ENCODE measurements around the gene SUN2. TPM values are rescaled to one million over a fixed set of nuclear protein-coding genes. Genes with fewer than 3 reads are reported as not detected.

The SUN2 gene
- total RNA-seq, 3 donors from 2014 or later: 173 to 577 (median 266) TPM

DNA sequence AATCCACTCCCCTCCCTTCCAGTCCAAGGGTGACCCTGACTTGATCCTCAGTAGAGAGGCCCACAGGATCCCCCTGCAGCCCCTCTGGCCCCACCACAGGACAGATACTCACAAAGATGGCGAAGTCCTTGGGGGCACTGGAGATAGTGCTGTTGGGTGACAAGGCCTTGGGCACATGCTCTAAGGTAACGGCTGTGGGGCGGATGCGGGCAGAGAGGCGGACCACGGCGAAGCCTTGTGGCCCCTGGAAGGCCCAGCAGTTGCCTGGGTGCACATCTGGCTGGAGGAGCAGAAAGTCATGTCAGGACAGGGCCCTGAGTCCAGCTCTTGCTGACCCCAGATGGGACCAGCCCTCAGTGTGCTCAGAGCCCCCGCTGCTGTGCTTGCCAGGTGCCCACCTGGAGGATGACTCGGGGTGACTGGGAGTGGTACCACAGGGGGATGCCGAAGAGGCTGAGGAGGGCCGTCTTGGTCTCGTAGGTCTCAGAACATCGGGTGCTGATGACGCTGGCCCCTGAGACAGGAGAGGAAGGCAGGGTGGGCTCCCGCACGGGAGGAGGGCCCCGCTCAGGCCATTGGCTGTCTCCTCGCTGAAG, 17.2 kb downstream of the SUN2 start:
- Histone ChIP-seq H3K9me3 (no peaks in the 10 kb centered on the region), H3K4me1 (peaks cover 0 to 1% of the 10 kb centered on the region in 2 donors), H3K27ac (peak overlapping the region in 1 of 2 donors; percentile 5), H3K36me3 (peaks cover 39% of the 10 kb centered on the region), H3K4me3 (no peak overlapping the region), H3K27me3 (no peaks in the 10 kb centered on the region)
- intact Hi-C loops (cut with DNase I; ENCODE audit: low total_unique reads): no loop called here
- TF ChIP-seq POLR2A (IDR thresholded peaks at IDR 0.05): no peak
- no peak for DNase-seq (ENCODE audit: low spot score in 2 of 2)

DNA sequence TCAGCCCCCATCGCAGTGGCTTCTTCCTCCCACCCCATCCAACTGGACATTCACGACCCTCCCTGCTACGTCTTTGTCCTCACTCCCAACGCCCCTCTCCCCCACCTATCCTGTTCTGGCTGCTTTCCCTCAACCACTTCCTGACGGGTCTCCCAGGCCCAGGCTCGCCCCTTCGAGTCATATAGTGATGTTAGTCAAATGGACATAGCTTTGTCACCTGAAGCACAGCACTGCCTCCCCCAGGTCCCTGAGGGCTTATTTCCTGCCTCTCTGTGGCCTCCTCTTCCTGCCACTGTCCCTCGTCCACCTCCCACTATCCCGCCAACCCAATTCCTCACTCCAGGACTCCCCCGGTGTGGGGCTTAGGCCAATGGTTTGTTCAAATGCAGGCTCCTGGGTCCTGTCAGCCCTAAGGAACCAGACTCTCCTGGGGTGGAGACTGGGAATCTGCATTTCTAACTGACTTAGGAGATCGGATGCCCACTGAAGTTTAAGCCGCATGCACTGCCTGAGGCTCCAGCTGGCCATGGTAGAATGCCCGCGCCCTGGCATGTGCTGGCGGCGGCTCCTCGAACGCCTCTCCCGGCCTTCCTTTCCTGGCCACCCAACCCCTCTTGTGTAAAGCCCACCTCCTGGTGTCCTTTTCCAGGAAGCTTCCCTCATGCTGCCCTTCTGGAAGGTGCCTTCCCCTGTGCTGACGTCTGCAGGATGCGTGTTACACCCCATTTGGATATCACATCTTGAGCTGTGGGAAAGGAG, 18.3 kb downstream of the SUN2 start:
- no peak for DNase-seq (ENCODE audit: low spot score in 2 of 2)

GRCh38 chr22:38736257-38736570, 19.6 kb downstream of the SUN2 start:
- Histone ChIP-seq H3K9me3 (no peaks in the 10 kb centered on the region), H3K27me3 (no peaks in the 10 kb centered on the region), H3K4me1 (peaks cover 12 to 20% of the 10 kb centered on the region in 2 donors), H3K27ac (peak overlapping the region in 1 of 2 donors; percentile 81), H3K36me3 (peaks cover 29% of the 10 kb centered on the region), H3K4me3 (no peak overlapping the region)
- intact Hi-C loops (cut with DNase I; ENCODE audit: low total_unique reads): no loop called here
- TF ChIP-seq CTCF (IDR thresholded peaks at IDR 0.05) (no peak), POLR2A (IDR thresholded peaks at IDR 0.05) (no peak), POLR2AphosphoS5 (IDR thresholded peaks at IDR 0.05) (no peak)
- DNase-seq (ENCODE audit: low spot score in 2 of 2): no peak

More for the DNA sequence above, 18.3 kb downstream of the SUN2 start:
- Histone ChIP-seq H3K9me3 (no peaks in the 10 kb centered on the region), H3K4me1 (peaks cover 5 to 10% of the 10 kb centered on the region in 2 donors), H3K27me3 (no peaks in the 10 kb centered on the region), H3K27ac (peak overlapping the region in 1 of 2 donors; percentile 33), H3K4me3 (no peak overlapping the region), H3K36me3 (peaks cover 34% of the 10 kb centered on the region)
- no peak for TF ChIP-seq POLR2A (IDR thresholded peaks at IDR 0.05)
- TF ChIP-seq POLR2AphosphoS5 (IDR thresholded peaks at IDR 0.05): no peak
- no peak for TF ChIP-seq CTCF (IDR thresholded peaks at IDR 0.05)
- intact Hi-C loops (cut with DNase I; ENCODE audit: low total_unique reads): no loop called here

GRCh38 chr22:38735465-38736256, 20.1 kb downstream of the SUN2 start:
- intact Hi-C loops (cut with DNase I; ENCODE audit: low total_unique reads): no loop called here
- Histone ChIP-seq H3K27me3 (no peaks in the 10 kb centered on the region), H3K4me1 (peaks cover 12 to 20% of the 10 kb centered on the region in 2 donors), H3K9me3 (no peaks in the 10 kb centered on the region), H3K36me3 (peaks cover 23% of the 10 kb centered on the region), H3K4me3 (no peak overlapping the region), H3K27ac (peak overlapping the region; percentile 52 to 81)
- DNase-seq (ENCODE audit: low spot score in 2 of 2): no peak
- no peak for TF ChIP-seq POLR2AphosphoS5 (IDR thresholded peaks at IDR 0.05)
- TF ChIP-seq POLR2A (IDR thresholded peaks at IDR 0.05): no peak
- no peak for TF ChIP-seq CTCF (IDR thresholded peaks at IDR 0.05)

GRCh38 chr22:38735126-38735464, 20.7 kb downstream of the SUN2 start:
- no peak for DNase-seq (ENCODE audit: low spot score in 2 of 2)
- intact Hi-C loops (cut with DNase I; ENCODE audit: low total_unique reads): no loop called here
- Histone ChIP-seq H3K4me1 (peaks cover 12 to 20% of the 10 kb centered on the region in 2 donors), H3K27ac (peak overlapping the region; percentile 52 to 81), H3K9me3 (no peaks in the 10 kb centered on the region), H3K36me3 (peaks cover 23% of the 10 kb centered on the region), H3K27me3 (no peaks in the 10 kb centered on the region), H3K4me3 (no peak overlapping the region)
- TF ChIP-seq CTCF (IDR thresholded peaks at IDR 0.05): no peak
- TF ChIP-seq POLR2AphosphoS5 (IDR thresholded peaks at IDR 0.05): no peak
- no peak for TF ChIP-seq POLR2A (IDR thresholded peaks at IDR 0.05)
